Liver (tissue), 9 donors: ENCODE data around the gene PPA2. TPM values are rescaled to one million over a fixed set of nuclear protein-coding genes. Genes with fewer than 3 reads are reported as not detected.
A peak's percentile ranks its signal among the peaks of the same experiment; 100 is the strongest.

Source experiments
- DNase-seq: peaks from one replicate; pipeline ENCODE4 v3.0.0-alpha.2; 2017; ENCODE audit warnings: low spot score
- H3K27ac ChIP-seq, 2 donors: one replicate each; pipeline ENCODE4 v1.7.0; 2013; ENCODE audit warnings: inconsistent platforms in 2 of 2, low read length in 2 of 2, control low read depth in 1 of 2, low read depth in 1 of 2, mild to moderate bottlenecking in 1 of 2
- H3K27me3 ChIP-seq, 4 donors: one replicate each; pipeline versions ENCODE4 v1.6.1 to v1.7.0; 2013; ENCODE audit warnings: low read length in 3 of 4, inconsistent platforms in 1 of 4, mild to moderate bottlenecking in 1 of 4, moderate library complexity in 1 of 4; ENCODE audit not compliant: control insufficient read depth in 4 of 4, insufficient read depth in 4 of 4
- H3K36me3 ChIP-seq, 4 donors: one replicate each; pipeline versions ENCODE4 v1.6.1 to v1.7.0; 2013; ENCODE audit warnings: low read length in 3 of 4, mild to moderate bottlenecking in 3 of 4, low read depth in 1 of 4, moderate library complexity in 1 of 4; ENCODE audit not compliant: control insufficient read depth in 4 of 4, insufficient read depth in 3 of 4
- H3K4me1 ChIP-seq, 4 donors: one replicate each; pipeline versions ENCODE4 v1.6.1 to v1.7.0; 2013; ENCODE audit warnings: low read length in 3 of 4, mild to moderate bottlenecking in 3 of 4, moderate library complexity in 1 of 4; ENCODE audit not compliant: control insufficient read depth in 4 of 4, insufficient read depth in 4 of 4
- H3K4me3 ChIP-seq, 3 donors: one replicate each; pipeline versions ENCODE4 v1.6.1 to v1.7.0; 2013; ENCODE audit warnings: low read length in 3 of 3, control low read depth in 1 of 3, low read depth in 1 of 3, mild to moderate bottlenecking in 1 of 3
- H3K9ac ChIP-seq, 2 donors: one replicate each; pipeline ENCODE4 v1.7.0; 2013; ENCODE audit warnings: low read length in 2 of 2, mild to moderate bottlenecking in 2 of 2, moderate library complexity in 2 of 2, control low read depth in 1 of 2, low read depth in 1 of 2
- H3K9me3 ChIP-seq, 4 donors: one replicate each; pipeline versions ENCODE4 v1.6.1 to v1.7.0; 2013; ENCODE audit warnings: low read length in 3 of 4; ENCODE audit not compliant: control insufficient read depth in 4 of 4
- CTCF ChIP-seq: fragments of 150-350 bp; IDR thresholded peaks from 2 replicates; pipeline ENCODE4 v1.5.1; 2017; ENCODE audit warnings: improper control_type of control experiment, low read depth, low read length; ENCODE audit not compliant: missing input control
- FOXA2 ChIP-seq: IDR thresholded peaks from 2 replicates; pipeline ENCODE4 v1.6.1; 2016; ENCODE audit warnings: antibody characterized with exemption
- GABPA ChIP-seq, 2 donors: IDR thresholded peaks in 1 of 2; conservative IDR thresholded peaks in 1 of 2; 2 replicates each; pipeline ENCODE4 v1.6.1; 2016; ENCODE audit warnings: antibody characterized with exemption in 2 of 2, mild to moderate bottlenecking in 1 of 2, moderate library complexity in 1 of 2
- HNF4A ChIP-seq, 2 donors: conservative IDR thresholded peaks; 2 replicates each; pipeline ENCODE4 v1.6.1; 2016; ENCODE audit warnings: antibody characterized with exemption in 2 of 2, mild to moderate bottlenecking in 2 of 2
- HNF4G ChIP-seq: IDR thresholded peaks from 2 replicates; pipeline ENCODE4 v1.6.1; 2016; ENCODE audit warnings: antibody characterized with exemption
- NR2F2 ChIP-seq: IDR thresholded peaks from 2 replicates; pipeline ENCODE4 v1.6.1; 2016; ENCODE audit warnings: antibody characterized with exemption
- RAD21 ChIP-seq, 2 donors: IDR thresholded peaks; 2 replicates each; pipeline ENCODE4 v1.6.1; 2016; ENCODE audit warnings: antibody characterized with exemption in 2 of 2, mild to moderate bottlenecking in 2 of 2
- RXRA ChIP-seq, 2 donors: IDR thresholded peaks; 2 replicates each; pipeline ENCODE4 v1.6.1; 2017 to 2018; ENCODE audit warnings: antibody characterized with exemption in 2 of 2, mild to moderate bottlenecking in 1 of 2
- SP1 ChIP-seq: IDR thresholded peaks from 2 replicates; pipeline ENCODE4 v1.6.1; 2018; ENCODE audit warnings: antibody characterized with exemption, mild to moderate bottlenecking
- TAF1 ChIP-seq: conservative IDR thresholded peaks from 2 replicates; pipeline ENCODE4 v1.6.1; 2016; ENCODE audit warnings: antibody characterized with exemption, mild to moderate bottlenecking
- YY1 ChIP-seq: IDR thresholded peaks from 2 replicates; pipeline ENCODE4 v1.6.1; 2016; ENCODE audit warnings: antibody characterized with exemption, mild to moderate bottlenecking
- ZBTB33 ChIP-seq: IDR thresholded peaks from 2 replicates; pipeline ENCODE4 v1.6.1; 2016; ENCODE audit warnings: antibody characterized with exemption
- WGBS: extraction: QIAGEN DNeasy Blood & Tissue Kit; methylation state at CpG from one replicate; pipeline ENCODE4 v1.1.7; 2013; 5-methylcytosine and 5-hydroxymethylcytosine counted together
- polyA plus RNA-seq, 2 donors: library from polyadenylated mRNA; stranded (reverse) in 1 of 2; unstranded in 1 of 2; fragments of 200-250 nt in 1 of 2; fragments of >200 nt in 1 of 2; fragmentation: Nextera tagmentation in 1 of 2; extraction: Ambion mirVana in 1 of 2; gene quantifications; one replicate each; pipeline versions ENCODE4 v1.2.1 to v1.2.3, GENCODE V29; 2013 to 2015
- total RNA-seq, 2 donors: library from RNA; depleted of rRNA; stranded (reverse); fragments of >200 nt; gene quantifications; one replicate each; pipeline ENCODE4 v1.2.3, GENCODE V29; 2014
- donor health status: healthy.
- donor health status: healthy.
- donor health status: healthy.
- donor health status: healthy.
- donor health status: healthy.

Gene PPA2
- total and polyA plus RNA-seq, 4 donors: 48.3 to 102 (median 70.8) TPM

- H3K27ac ChIP-seq: peak overlapping the region; percentile 96 to 99
- H3K4me1 ChIP-seq: peaks cover 2 to 22% (median 18%) of the 10 kb centered on the region in 4 donors
- H3K4me3 ChIP-seq: peak overlapping the region; percentile 80 to 93 (median 88)
- no peak for DNase-seq
- H3K9me3 ChIP-seq: no peaks in the 10 kb centered on the region
- 10% methylated on average over 23 of the region's 23 CpGs for WGBS
- H3K27me3 ChIP-seq: no peaks in the 10 kb centered on the region
- peak overlapping the region; percentile 43 to 92 for H3K9ac ChIP-seq
- peak; percentile 78 for TF ChIP-seq CTCF
- TF ChIP-seq SP1: peak; percentile 72
- no peak for TF ChIP-seq ZBTB33
- peak; percentile 18 for TF ChIP-seq YY1
- TF ChIP-seq RAD21 (IDR thresholded peaks at IDR 0.05): peak; percentile 64 to 76
- TF ChIP-seq HNF4A (conservative IDR thresholded peaks at IDR 0.05): peak; percentile 67 to 72
- peak; percentile 8 to 19 for TF ChIP-seq RXRA (IDR thresholded peaks at IDR 0.05)
- no peak for TF ChIP-seq TAF1
- TF ChIP-seq FOXA2: peak; percentile 38
- no peak for TF ChIP-seq HNF4G
- peak; percentile 25 for TF ChIP-seq NR2F2
- TF ChIP-seq GABPA (IDR thresholded peaks at IDR 0.05 in 1 of 2, conservative IDR thresholded peaks at IDR 0.05 in 1 of 2): no peak
- H3K36me3 ChIP-seq: no peaks in the 10 kb centered on the region
These were observed 247 bp upstream of the PPA2 start for GRCh38 chr4:105474099-105474518.

GRCh38 chr4:105472871-105473323, 965 bp downstream of the PPA2 start:
- H3K9ac ChIP-seq: peak overlapping the region; percentile 76 to 92
- no peak for DNase-seq
- H3K27ac ChIP-seq: peak overlapping the region; percentile 96 to 99
- TF ChIP-seq RXRA (IDR thresholded peaks at IDR 0.05): no peak
- TF ChIP-seq NR2F2: no peak
- TF ChIP-seq RAD21 (IDR thresholded peaks at IDR 0.05): no peak
- 6% methylated on average over 19 of the region's 19 CpGs for WGBS
- H3K36me3 ChIP-seq: no peaks in the 10 kb centered on the region
- H3K9me3 ChIP-seq: no peaks in the 10 kb centered on the region
- H3K27me3 ChIP-seq: no peaks in the 10 kb centered on the region
- H3K4me3 ChIP-seq: peak overlapping the region; percentile 80 to 93 (median 88)
- peaks cover 2 to 22% (median 18%) of the 10 kb centered on the region in 4 donors for H3K4me1 ChIP-seq

DNA sequence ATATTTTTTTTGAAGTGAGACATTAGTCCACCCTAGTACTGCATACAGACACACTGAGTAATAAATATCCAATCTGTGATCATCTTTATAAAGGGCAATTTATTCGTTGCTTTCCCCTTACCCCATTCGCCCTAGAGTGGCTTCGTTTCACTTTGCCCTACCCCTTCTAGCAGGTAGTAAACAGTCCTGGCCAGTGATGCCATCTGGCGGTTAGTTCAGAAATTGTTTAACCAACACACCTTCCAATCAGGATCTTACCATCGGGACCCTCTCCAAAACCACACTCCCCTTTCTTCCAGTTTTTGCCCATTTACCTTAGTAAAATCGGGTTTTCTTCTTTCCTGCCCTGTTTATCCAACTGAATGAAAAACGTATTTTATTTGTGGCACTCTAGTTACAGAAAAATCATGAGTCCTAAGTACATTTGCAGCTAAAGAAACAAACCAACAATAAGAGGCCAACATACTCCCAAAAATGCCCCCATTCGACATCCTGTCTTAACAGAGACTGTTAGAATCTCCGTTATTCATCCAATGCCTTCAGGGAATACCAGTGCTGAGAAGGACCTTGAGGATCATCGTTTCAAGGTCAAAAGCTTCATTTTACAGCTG, 2.2 kb downstream of the PPA2 start:
- Histone ChIP-seq H3K9ac (peak overlapping the region; percentile 54 to 92), H3K27ac (peak overlapping the region in 1 of 2 donors; percentile 23), H3K9me3 (no peaks in the 10 kb centered on the region), H3K36me3 (no peaks in the 10 kb centered on the region), H3K27me3 (no peaks in the 10 kb centered on the region), H3K4me1 (peaks cover 2 to 22% (median 18%) of the 10 kb centered on the region in 4 donors), H3K4me3 (peak overlapping the region in 2 of 3 donors; percentile 10 to 12)
- 12% methylated on average over 10 of the region's 10 CpGs for WGBS
- TF ChIP-seq FOXA2 (peak; percentile 7), NR2F2 (no peak), YY1 (peak; percentile 12), RAD21 (IDR thresholded peaks at IDR 0.05) (peak; percentile 93 to 97), RXRA (IDR thresholded peaks at IDR 0.05) (peak; percentile 17 to 43), HNF4A (conservative IDR thresholded peaks at IDR 0.05) (peak; percentile 11 to 31), HNF4G (no peak), ZBTB33 (no peak), CTCF (peak; percentile 67)
- peak; percentile 73 for DNase-seq
